PC-3 (cell line): ENCODE measurements around the gene PDSS2.
"Not testable (repeated sequence)": the region's sequence is repeated elsewhere in the genome, so short reads cannot be mapped to it uniquely, and the experiment has no call there.

Source experiments
- EZH2 ChIP-seq: fragments of 300-600 bp; sonication (generic); IDR thresholded peaks from one replicate; pipeline ENCODE4 v1.6.1; 2017; ENCODE audit warnings: antibody characterized with exemption, mild to moderate bottlenecking, low read length; ENCODE audit not compliant: unreplicated experiment
- EZH2phosphoT487 ChIP-seq: fragments of 300-600 bp; sonication (generic); IDR thresholded peaks from 2 replicates; pipeline ENCODE4 v1.6.1; 2018; ENCODE audit warnings: mild to moderate bottlenecking, antibody characterized with exemption, low read length, borderline replicate concordance
- TF ChIP-seq, protein P1 (sequence below): fragments of 300-600 bp; sonication (generic); conservative IDR thresholded peaks from 2 replicates; pipeline ENCODE4 v1.5.1; 2017; ENCODE audit warnings: antibody characterized with exemption, low read depth, mild to moderate bottlenecking, low read length

DNA sequence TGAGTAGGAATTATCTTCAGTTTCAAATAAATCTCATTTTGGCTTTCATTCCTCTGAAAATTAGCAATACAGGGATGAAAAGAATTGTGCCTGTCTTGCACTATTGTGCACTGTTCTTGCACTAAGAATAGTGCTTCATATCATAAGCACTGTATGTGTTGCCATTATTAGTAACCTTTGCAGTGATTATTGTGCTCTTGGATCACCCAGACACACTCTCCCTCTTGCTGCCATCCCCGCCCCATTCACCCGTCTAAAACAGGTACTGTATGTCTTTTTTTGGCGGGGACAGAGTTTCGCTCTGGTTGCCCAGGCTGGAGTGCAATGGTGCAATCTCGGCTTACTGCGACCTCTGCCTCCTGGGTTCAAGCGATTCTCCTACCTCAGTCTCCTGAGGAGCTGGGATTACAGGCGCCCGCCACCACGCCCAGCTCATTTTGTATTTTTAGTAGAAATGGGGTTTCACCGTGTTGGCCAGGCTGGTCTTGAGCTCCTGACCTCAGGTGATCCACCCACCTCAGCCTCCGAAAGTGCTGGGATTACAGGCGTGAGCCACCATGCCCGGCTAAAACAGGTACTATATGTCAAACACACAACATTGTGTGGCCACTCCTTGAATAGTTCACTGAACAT, 324.2 kb downstream of the PDSS2 start:
- TF ChIP-seq, protein P1, sequence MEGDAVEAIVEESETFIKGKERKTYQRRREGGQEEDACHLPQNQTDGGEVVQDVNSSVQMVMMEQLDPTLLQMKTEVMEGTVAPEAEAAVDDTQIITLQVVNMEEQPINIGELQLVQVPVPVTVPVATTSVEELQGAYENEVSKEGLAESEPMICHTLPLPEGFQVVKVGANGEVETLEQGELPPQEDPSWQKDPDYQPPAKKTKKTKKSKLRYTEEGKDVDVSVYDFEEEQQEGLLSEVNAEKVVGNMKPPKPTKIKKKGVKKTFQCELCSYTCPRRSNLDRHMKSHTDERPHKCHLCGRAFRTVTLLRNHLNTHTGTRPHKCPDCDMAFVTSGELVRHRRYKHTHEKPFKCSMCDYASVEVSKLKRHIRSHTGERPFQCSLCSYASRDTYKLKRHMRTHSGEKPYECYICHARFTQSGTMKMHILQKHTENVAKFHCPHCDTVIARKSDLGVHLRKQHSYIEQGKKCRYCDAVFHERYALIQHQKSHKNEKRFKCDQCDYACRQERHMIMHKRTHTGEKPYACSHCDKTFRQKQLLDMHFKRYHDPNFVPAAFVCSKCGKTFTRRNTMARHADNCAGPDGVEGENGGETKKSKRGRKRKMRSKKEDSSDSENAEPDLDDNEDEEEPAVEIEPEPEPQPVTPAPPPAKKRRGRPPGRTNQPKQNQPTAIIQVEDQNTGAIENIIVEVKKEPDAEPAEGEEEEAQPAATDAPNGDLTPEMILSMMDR, result not testable (repeated sequence)
- TF ChIP-seq EZH2, EZH2phosphoT487: not testable (repeated sequence)
